ENCODE measurements around the gene PSTPIP1.

PSTPIP1 gene

DNA sequence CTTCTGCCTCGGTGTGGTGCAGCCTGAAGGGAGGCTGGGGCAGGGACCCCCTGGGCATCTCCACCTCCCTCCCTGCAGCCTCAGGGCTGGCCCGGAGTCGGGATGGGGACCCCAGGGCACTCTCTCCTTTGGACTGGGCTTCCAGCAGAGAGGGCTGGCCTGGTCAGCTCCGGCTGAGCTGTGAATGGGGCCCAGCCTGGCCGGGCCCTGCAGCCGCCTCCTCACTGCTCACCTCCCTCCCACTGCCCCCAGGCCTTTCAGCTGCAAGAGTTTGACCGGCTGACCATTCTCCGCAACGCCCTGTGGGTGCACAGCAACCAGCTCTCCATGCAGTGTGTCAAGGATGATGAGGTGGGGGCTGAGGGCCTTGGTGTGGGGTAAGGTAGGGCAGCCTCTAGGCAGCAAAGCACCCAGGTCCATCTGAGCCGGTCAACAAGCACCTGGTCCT is 36.0 kb downstream of the PSTPIP1 start:
- no peak for DNase-seq

- peak in 3 of 4 experiments; percentile 43 to 60 (median 52) for DNase-seq
Observed at GRCh38 chr15:77031376-77032050, 36.6 kb downstream of the PSTPIP1 start.

DNA sequence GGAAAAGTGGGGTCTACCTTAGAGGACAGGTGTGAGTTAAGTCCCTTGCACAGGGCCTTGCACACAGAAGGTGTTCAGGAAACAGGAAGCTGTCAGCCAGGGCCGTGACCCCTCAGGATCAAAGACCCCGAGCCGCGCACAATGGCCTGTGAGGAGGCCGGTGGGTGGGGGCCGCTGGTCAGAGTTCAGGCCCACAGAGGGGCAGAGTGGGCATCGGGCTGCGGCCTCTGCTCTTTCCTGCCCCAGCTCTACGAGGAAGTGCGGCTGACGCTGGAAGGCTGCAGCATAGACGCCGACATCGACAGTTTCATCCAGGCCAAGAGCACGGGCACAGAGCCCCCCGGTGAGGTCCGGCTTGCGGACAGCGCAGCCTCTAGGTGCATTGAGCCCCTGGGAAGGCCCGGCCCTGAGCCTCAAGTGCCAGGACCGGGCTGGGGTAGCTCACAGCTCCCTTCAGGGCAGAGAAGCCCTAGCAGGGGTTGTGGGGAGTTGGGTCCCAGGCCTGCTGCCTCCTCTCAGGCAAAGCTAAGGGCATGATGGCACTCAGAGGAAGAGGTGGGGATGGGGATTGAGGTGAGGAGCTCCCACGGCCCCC is 37.2 kb downstream of the PSTPIP1 start:
- no peak for DNase-seq

GRCh38 chr15:77032647-77033416 is 37.9 kb downstream of the PSTPIP1 start:
- no peak for DNase-seq

DNA sequence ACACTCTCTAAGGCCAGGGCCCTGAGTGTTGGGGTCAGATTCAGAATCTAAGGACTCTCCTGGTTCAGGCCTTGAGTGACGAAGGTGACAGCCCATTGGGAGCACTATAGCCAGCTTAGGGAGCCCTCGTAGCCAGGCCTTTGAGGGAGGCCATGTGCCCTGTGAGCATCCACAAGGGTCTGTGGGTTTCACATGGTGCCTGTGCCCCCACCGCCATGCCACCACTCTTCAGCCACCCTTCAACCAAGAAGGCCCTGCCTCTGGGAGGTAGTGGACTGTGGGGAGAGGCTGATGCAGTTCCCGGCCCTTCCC is 38.4 kb downstream of the PSTPIP1 start:
- DNase-seq, result no peak

DNA sequence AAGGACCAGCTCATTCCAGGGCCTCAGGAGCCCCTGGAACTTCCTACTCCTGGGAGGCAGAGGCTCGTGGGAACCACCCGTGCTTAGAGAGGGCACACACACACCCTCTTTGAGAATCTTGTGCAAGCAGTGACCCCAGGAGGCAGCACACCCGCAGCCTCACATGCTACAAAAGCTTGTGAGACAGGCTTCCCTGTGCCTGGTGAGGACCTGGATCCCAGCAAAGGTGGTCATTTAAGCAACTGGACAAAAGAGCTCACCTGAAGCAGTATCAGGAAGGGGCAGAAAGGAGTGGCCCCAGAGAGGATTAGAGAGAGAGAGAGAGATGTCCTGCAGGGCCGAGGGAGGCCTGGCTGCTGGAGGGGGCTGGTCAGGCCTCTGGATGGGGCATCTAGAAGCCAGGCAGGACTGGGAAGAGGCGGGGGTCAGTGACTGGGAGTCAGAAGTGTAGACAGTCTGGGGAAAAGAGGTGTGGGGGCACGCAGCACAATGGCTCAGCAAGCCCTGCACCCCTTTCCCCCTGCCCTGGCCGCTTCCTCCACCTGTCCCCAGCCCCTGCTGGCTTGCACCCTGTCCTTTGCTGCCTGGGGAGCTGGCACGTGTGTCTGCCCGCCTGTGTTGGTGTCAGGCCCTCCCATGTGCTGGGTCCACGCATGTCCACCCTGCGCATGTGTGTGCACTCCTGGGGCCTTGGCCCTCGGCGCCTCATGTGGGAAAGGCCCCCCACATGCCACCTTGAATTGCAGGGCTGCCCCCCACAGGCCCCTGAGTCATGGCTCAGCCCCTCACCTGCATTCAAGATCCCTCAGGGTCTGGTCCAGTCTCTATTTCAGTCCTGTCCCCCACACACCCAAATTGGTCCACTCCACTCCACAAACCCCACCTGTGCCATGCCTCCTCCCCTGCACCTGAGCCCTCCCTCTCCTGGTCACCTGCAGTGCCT is 39.1 kb downstream of the PSTPIP1 start:
- DNase-seq, result peak in 1 of 4 experiments; percentile 16

DNA sequence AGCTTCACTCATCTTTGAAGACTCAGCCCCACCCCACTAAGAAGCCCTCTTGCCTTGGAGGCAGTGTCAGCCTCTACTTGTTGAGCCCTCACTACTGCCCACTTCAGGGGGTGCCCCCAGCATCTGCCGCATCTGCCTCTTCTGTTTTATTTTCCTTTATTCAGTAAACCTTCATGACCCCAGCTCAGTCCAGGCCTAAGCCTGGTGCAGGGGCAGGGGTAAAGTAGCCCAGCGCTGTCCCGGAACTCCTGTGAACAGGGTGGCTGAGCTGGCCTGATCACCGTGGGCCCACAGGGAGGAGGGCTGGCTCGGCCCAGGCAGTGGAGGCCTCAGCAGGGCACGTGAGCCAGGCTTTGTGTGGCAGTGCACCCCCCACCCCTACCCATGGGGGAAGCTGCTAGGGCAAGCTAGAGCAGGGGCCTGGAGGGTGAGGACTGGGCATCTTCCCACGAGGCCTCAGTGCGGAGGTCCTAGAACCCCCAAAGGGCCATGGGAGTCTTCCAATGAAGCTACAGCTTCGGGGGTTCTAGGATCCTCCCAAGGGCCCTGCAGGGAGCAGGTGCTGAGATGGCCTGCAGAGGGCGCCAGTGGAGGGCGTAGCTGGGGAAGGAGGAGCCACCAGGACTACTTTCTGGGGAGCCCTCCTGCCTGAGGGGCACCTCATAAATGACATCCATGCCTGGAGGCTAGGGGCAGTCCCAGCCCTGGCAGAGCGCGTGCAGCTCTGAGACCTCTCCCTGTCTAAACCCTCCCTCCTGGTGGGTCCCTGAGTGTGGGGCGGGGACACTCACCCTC is 40.0 kb downstream of the PSTPIP1 start:
- DNase-seq, result peak in 2 of 4 experiments; percentile 44 to 55

DNA sequence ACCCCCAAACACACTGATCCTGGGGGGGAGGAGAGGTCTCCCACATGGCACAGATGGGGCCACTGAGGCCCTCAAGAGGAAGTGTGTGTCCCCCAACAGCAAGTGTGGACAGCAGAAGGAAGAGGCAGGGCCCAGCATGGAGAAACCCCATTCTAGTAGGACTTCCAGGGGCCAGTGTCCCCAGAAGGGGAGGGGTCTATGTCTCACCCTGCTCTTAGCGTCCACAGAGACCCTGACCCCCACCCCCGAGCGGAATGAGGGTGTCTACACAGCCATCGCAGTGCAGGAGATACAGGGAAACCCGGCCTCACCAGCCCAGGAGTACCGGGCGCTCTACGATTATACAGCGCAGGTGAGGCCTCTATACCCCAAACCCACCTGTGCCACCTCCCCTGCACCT is 40.7 kb downstream of the PSTPIP1 start:
- no peak for DNase-seq

DNA sequence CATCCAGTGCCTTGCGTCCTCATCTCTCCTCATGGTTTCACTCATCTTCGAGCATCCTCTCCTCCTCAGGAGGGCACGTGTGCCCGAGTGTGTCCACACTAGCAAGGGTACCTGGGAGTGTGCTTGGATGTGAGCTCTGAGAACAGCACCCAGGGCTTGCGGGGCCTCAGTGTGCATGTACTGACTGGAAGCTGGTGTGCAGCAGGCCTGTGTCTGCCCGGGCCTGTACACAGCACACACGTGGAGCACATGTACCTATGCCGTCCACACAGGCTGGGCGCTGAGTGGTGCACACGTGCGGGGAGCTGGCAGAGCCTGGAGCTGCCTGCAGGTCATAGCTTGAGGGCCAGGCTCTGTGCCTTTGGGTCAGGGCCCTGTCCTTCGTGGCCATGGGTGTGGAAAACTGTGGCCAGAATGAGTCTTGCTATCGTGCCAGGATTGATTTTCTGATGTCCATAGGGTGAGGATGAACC is 41.1 kb downstream of the PSTPIP1 start:
- DNase-seq, result peak in 1 of 4 experiments; percentile 2

DNA sequence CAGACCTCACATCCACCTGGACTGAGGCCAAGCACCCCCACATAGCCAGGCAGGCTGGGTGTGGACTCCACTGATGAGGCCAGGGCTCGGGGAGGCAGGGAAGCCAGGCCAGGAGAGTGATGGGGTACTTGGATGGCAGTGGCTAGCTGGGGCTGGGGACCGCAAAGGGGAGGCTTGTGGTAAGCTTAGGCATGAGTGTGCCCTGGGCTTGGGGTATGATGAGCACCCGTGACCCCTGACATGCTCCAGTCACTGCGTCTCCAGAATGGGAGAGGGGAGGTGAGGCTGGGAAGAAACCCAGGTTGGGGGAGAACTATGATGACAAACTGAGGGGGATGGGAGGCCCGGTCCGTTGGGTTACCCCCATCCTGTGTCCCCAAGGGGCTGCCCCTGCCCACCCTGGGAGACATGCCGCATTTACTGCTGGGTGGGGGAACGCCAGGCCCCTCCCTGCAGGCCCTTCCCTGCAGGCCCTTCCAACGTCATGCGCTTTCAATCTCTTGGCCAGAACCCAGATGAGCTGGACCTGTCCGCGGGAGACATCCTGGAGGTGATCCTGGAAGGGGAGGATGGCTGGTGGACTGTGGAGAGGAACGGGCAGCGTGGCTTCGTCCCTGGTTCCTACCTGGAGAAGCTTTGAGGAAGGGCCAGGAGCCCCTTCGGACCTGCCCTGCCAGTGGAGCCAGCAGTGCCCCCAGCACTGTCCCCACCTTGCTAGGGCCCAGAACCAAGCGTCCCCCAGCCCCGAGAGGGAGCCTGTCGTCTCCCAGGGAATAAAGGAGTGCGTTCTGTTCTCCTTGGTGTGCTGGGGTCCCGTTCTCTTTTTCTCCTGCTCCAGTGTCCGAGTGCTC is 41.8 kb downstream of the PSTPIP1 start:
- DNase-seq, result peak in 1 of 4 experiments; percentile 4

- peak in 1 of 4 experiments; percentile 7 for DNase-seq
Observed at GRCh38 chr15:77037388-77038209, 42.7 kb downstream of the PSTPIP1 start.

GRCh38 chr15:77038312-77039216 is 43.6 kb downstream of the PSTPIP1 start:
- no peak for DNase-seq

DNA sequence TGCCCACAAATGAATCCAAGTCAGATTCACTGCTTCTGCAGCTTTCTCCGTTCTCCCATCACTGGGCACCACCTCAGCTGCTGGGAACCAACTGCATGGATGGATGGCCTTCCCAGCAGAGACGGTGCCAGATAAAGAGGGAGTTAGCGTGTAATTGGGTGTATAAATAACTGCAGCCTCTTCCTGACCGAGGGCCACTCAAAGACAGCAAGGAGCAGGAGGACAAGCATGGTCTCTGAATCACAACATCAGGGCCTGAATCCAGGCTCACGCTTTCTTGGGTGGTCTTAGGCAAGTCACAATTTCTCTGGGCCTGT is 44.2 kb downstream of the PSTPIP1 start:
- no peak for DNase-seq

DNA sequence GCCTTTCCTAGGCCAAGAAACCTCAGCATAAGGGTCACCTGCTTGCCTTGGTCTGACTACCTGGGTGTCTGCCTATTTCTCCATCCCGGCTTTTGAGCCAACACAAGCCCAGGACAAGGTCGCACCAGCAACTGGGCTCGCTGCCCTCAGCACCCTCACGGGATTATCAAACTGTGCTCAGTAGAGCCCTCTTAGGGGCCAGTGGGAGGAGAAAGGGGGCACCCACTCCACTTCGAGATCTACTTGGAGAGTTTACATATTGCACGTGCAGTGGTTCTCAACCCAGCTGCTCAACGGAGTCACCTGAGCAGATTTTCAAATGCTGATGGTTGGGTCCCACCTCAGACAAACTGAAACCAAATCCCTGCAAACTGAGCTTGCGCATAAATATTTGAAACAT is 44.9 kb downstream of the PSTPIP1 start:
- DNase-seq, result no peak

GRCh38 chr15:77040673-77041072 is 45.7 kb downstream of the PSTPIP1 start:
- DNase-seq, result no peak

GRCh38 chr15:77042245-77042919 is 47.5 kb downstream of the PSTPIP1 start:
- peak; percentile 49 to 58 (median 55) for DNase-seq

DNA sequence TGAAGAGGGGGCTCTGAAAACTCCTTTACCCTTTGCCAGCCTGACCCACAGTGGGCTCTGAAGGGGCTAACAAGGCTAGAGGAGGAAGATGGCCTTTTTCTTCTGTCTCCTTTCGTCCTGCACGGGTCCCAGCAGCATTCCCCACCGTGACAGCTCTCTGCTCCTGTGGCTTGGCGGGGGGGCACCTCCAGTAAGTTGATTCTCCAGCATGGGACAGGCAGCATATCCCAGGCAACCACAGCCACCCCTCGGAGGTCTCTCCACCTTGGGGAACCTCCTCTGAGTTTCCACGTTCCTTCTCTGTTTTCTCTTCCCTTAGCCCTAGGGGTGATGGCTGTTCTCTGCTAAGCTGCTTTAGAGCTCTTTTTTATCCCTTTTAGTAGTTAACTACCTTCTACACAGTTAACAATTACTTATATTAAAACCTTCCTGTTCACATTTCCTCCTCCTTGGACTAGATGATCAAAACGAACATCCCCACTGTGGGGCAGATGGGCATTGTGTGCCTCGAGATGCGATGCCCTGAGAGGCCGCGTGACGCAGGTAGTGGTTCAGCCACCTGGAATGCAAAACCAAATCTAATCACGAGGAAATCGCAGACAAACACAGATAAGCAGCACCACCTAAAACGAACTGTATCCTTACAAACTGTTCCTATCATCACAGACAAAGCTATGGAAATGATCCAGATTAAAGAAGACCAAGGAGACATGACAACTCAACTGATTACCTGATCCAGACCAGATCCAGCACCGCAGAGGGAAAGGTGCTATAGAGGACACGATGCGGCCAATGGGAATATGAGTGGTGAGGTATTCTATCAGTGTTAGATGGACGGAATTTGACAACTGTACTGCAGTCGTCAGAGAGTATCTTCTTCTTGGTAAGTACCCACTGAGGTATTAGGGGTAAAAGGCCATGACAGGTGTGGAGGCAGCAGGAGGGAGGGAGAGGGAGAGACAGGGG is 48.3 kb downstream of the PSTPIP1 start:
- DNase-seq, result peak in 1 of 4 experiments; percentile 3
